Measurements from ENCODE around the gene CCDC185.
"Not testable (repeated sequence)": the region's sequence is repeated elsewhere in the genome, so short reads cannot be mapped to it uniquely, and the experiment has no call there.

The CCDC185 gene

DNA sequence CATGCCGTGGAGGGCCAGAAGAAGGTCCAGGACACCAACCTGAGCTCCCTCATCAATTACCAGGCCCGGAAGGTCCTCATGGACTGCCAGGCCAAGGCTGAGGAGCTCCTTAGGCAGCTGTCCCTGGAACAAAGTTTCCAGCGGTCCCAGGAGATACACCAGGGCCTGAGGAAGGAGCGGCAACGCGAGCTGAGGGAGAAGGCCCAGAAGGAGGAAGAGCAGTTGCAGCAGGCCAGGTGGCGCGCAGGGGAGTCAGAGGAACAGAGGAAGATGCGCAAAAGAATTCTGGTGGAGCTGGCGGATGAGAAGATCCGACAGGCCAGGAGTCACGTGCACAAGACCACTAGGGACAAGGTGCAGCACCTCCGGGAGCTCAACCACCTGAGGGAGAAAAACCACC lies 1.5 kb downstream of the CCDC185 start:
- DNase-seq (ENCODE audit: low read depth in 2 of 2): no peak

DNA sequence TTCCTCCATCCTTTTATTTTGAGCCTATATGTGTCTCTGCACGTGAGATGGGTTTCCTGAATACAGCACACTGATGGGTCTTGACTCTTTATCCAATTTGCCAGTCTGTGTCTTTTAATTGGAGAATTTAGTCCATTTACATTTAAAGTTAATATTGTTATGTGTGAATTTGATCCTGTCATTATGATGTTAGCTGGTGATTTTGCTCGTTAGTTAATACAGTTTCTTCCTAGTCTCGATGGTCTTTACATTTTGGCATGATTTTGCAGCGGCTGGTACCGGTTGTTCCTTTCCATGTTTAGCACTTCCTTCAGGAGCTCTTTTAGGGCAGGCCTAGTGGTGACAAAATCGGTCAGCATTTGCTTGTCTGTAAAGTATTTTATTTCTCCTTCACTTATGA lies 6.2 kb downstream of the CCDC185 start:
- not testable (repeated sequence) for DNase-seq (ENCODE audit: low read depth in 2 of 2)

DNA sequence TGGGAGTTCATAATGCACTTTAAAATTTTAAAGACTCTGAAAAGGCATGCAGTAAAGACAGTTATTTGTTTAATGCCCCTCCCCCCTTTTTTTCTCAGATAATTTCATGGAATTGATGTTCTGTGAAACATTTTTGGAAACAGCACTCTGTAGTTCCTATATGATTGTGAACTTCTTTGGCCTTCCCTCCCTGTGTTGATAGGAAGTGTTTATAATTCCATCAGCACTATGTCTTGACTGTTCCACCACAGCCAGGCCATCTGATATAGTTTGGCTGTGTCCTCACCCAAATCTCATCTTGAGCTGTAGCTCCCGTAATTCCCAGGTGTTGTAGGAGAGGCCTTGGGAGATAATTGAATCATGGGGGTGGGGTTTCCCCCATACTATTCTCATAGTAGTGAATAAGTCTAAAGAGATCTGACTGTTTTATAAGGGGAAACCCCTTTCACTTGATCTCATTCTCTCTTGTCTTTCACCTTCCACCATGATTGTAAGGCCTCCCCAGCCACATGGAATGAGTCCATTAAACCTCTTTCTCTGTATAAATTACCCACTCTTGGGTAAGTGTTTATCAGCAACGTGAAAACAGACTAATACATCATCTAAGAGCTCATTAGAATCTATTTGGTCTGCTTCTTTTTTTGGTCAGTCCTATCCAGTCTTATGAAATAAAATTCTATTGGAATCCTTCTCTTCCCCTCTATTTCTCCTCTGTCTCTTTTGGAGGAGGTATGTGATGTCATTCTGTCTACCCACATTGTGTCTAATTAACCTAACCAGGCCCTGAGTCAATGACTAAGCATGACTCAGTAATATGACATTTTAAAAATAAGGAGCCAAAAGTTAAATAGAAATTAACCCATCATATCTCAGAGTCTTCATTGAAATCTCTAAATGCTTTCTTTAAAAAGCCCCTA lies 8.9 kb downstream of the CCDC185 start:
- DNase-seq (ENCODE audit: low read depth in 2 of 2): no peak

DNA sequence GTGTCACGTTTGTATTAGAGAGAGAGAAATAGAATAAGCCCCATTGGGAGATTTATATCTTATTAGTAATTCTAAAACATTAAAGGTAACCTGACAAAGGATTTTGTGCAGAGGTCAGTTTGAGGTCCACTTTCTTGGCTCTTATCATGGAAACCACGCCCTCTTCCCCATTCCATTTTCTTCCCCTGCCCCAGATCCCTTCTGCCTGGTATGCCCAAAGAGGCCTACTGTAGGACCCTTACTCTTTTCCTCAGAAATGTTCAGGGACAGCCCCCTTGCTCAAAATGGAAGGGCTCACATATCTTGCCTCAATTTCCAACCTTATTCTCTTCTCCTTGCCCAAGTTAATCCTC lies 9.6 kb downstream of the CCDC185 start:
- no peak for DNase-seq (ENCODE audit: low read depth in 2 of 2)

DNA sequence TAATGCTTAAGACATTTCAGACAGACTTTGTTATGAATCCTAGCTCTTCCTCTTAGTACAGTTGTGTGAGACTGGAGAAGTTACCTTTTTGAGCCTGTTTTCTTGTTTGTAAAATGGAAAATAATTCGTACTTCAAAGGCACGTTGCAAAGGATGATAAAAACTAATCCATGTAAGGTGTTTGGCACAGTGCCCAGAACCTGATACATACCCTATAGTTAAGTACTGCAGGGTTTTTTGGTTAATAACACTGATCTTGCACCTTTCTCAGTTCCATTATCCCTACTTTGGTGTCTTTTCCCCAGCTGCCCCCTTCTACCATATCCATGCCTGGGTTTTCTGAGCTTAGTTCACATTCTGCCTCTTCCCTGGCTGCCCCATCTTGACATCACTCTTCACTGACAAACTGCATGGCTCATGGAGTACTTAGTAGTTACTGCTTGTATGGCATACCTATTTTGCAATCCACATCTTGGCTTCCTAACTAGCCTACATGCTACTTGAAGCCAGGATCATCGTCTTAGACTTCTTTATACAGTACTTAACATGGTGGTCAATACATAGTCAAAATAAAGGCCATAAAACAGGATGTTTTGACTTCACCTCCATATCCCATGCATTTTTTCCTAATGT lies 10.1 kb downstream of the CCDC185 start:
- DNase-seq (ENCODE audit: low read depth in 2 of 2): no peak

DNA sequence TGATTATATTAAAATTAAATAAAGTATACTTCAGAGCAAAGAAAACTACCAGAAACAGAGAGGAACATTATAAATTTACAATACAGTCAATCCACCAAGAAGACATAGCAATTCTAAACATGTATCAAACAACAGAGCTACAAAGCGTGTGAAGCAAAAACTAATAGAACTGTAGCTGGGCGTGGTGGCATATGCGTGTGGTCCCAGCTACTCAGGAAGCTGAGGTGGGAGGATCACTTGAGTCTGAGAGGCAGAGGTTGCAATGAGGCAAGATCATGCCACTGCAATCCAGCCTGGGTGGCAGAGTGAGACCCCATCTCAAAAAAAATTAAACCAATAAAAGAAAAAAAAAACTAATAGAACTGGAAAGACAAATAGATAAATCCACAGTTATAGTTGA lies 12.3 kb downstream of the CCDC185 start:
- no peak for DNase-seq (ENCODE audit: low read depth in 2 of 2)

DNA sequence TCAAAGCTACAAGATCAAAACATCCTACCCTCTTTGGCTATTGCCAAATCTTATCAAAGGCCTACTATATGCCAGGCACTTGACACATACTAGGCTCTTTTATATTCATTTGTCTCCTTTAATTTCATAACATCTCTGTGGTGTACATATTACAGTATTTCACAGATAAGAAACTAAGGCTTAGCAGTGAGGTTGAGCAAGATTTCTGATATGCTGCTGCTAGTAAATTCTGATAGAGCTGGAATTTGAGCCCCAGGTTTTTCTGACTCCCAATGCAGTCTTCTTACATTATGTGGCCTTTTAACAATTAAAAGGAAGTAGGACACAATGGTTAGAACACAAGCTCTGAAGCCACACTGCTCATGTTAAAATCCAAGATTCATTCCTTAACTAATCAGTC lies 16.8 kb downstream of the CCDC185 start:
- no peak for DNase-seq (ENCODE audit: low read depth in 2 of 2)

DNA sequence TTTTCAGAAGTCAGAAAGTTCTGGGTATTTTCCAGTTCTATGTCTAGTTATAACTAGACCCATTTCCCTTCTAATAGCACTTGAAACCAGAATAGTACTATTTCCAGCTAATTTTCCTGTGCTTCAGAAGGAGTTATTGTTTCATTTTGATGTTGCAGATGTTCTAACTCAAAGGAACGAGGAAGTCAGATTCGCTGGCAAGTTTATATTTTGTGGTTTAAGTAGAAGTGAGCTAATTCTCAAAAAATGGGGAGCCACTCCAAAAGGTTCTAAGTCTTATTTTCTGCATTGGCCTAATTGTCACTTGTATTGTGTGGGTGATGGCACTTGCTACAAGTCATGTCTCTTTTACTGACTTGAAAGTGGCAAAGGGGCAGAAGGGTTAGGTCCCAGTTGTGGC lies 18.1 kb downstream of the CCDC185 start:
- DNase-seq (ENCODE audit: low read depth in 2 of 2): no peak

DNA sequence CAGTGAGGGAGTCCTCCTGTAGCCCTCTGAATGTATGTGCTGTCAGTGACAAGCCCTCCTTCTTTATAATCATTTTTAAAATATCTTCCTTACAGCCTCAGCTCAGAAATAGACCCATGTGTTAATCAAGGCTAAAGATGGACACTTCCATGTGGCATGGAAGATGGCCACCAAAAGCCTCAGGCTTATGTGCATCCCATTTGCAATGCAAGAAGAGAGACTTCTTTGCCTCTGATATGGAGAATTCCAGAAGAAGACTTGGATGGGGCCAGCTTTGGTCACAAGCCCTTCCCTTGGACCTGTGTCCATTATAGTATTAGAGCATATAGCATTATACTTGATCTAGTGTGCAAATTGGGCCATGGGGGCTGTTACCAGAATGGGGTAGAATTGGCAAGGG lies 18.5 kb downstream of the CCDC185 start:
- no peak for DNase-seq (ENCODE audit: low read depth in 2 of 2)

DNA sequence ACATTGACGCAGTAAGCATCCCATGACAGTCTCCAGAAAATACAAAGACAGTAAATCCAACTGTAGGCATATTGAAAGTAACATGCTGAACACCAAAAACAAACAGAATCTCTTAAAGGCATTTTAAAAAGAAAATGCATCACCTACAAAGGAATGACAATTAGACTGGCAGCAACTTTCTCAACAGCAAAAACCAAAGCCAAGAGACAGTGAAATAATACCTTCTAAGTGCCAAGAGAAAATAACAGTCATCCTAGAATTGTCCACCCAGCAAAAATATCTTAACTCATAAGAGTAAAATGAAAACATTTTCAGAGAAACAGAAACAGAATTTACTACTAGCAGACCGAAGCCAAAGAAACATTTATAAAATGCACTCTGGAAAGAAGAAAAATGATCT lies 20.0 kb downstream of the CCDC185 start:
- no peak for DNase-seq (ENCODE audit: low read depth in 2 of 2)

DNA sequence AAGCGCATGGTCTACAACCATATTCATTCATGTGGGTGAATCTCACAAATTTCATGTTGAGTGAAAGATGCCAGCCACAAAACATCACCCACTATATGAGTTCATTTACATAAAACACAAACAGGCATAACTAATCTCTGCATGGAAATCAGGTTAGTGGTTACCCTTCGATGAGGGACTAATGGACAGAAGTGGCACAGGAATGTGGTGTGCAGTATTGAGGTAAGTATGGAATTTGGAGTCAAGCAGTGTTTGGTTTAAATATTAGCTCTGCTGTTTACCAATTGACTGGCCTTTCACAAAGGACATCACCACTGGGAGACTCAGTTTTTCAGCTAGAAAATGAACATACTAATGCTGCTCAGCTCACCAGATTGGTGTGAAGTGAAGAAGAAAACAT lies 24.2 kb downstream of the CCDC185 start:
- DNase-seq (ENCODE audit: low read depth in 2 of 2): no peak

DNA sequence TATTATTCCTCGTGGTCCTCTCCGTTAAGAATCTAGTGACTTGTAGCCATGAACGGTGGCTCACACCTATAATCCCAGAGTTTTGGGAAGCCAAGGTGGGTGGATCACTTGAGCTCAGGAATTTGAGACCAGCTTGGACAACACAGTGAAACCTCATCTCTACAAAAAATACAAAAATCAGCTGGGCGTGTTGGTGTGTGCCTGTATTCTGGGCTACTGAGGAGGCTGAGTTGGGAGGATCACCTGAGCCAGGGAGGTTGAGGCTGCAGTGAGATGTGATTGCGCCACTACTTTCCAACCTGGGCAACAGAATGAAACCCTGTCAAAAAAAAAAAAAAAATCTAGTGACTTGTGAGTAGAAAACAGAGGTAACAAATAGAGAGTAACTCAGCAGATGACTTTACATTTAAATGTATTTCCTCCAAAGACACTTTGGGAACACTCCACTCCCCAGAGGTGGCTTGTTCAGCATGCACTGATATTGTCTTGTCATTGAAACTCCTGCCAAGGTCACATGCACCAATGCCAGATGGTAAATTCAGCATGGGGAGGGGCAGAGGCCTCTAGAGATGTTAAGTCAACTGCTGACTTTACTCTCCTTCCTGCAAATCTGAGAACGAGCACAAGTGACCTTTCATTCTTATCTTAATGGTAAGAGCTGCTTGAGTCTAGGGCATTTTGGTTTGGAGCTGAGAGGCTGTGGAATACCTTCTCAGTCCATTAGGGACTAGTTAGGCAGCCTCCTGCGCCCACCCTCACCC lies 24.9 kb downstream of the CCDC185 start:
- no peak for DNase-seq (ENCODE audit: low read depth in 2 of 2)

DNA sequence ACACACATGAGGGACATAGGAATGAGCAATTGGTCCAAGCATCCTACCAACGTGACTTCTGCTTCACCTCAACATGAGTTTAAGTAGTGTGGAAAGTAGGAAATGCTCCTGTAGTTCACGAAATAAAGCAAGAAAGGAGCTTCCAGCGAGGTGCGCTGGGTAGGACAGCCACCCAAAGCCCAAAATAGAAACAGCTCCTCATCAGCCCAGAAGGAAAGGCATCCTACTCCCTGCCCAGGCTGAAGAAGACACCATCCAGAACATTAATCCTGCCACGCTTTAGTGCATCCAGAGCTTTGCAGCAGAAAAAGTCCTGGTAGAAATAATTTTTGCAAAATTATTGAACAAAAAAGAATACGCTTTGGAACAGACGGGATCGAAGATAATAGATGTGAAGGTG lies 25.9 kb downstream of the CCDC185 start:
- no peak for DNase-seq (ENCODE audit: low read depth in 2 of 2)

DNA sequence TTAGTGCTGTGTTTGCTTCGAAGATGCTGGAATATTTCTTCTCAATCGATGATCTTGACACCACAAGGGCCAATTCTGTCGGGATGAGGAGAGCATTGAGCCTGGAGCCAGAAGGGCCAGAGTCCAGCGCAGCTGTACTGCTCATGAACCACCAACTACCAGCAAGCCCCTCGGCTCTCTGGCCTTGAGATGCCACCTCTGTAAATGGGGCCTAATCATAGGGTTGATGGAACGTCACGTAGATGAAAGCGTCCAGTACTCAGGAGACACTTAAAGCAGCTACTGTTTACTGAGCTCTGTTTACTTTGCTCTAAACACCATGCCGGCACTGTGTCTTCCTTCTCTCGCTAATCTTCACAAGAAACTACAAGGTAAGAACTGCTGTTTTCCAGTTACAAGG lies 26.3 kb downstream of the CCDC185 start:
- DNase-seq (ENCODE audit: low read depth in 2 of 2): no peak

DNA sequence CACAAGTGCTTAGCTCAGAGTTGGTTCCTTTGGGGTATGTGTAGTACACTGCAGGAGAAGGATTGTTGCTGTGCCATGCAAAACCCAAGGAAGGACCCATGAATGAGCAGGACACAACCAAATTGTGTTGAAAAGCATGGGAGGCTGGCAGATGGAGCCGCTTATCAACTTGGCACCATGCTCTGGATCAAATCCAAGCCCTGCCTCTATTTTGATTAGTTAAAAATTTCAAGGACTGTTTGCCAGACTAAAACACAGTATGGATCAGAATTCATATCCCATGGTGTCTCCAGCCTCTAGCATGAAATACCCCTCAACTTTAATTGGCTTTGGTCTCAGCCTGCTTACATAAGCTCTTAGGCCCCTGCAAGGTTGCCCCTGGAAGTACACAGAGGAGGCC lies 27.8 kb downstream of the CCDC185 start:
- DNase-seq (ENCODE audit: low read depth in 2 of 2): no peak

DNA sequence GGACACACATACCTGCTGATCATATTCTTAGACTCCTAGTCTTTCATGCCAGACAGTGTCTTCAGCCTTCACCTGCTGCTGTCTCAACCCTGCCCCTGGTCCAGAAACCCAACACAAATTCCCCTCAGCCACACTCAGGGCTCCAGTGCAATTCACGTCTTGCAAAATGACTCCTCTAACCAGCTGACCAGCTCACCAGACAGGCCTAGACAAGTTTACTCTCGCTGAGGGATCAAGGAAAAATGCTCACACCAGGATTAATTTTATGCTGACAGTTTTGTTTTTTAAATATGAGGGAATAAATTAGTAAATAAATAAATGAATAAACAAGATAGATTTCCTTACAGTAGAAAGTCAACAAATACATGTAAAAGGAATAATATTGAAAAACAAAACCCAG lies 28.5 kb downstream of the CCDC185 start:
- no peak for DNase-seq (ENCODE audit: low read depth in 2 of 2)

DNA sequence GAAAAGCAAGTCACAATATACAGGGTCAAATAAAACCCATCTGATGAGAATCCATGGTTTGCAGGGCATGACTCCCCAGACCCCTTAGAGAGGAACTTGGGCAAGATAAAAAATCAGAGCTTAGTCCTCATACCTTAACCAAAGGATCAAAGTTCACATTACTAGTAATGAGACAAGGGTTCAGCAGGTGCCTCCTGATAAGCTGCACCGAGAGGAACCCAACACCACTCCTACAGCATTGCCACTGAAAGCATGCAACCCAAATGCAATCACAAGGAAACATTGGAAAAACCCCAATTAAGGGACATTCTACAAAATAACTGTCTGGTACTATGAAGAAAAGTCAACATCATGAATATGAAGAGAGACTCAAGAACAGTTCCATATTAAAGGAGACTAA lies 29.7 kb downstream of the CCDC185 start:
- DNase-seq (ENCODE audit: low read depth in 2 of 2): no peak

DNA sequence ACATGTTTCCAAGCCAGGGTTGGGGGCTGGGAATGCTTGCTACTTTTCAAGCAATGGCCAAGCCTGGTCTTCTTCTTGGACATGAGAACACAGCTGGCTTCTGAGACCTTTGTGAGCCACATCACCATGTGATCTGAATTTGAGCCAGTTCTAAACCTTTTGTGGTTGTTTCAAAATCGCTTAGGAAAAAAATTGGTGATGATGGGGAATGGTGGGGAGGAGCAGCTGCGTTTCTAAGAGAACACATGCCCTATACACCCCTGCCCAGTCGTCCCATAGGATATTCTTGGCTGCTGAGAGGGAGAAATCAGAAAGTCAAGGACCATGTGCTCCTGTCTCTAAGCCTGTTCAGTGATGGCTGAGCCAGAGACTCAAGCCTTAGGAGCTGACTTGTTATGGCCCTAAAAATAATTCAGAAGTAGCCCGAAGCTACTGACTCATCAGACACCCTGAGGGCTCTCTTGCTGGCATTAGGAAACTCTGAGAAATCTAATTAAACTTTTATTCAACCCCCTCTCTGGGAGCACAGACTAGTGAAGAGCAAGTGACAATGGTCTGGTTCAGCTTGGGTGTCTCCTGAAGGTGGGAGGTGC lies 30.5 kb downstream of the CCDC185 start:
- DNase-seq (ENCODE audit: low read depth in 2 of 2): no peak

DNA sequence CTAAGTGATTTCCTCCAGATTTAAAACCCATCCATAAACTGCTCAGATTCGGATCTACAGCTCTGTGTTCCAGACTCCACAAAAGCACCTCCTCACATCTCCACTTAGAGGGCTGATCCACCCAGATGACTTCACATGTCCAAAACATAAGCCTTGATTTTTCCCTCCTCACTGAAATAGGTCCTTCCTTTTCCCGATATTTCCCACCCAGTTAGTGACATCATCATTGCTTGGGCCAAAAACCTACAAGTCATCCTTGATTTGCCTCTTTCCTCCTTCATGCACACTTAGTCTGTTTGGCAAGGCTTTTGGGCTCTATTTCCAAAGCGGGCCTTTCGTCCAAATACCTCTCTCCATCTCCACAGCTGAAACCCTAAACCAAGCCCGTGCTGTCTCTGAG lies 32.3 kb downstream of the CCDC185 start:
- DNase-seq (ENCODE audit: low read depth in 2 of 2): no peak

DNA sequence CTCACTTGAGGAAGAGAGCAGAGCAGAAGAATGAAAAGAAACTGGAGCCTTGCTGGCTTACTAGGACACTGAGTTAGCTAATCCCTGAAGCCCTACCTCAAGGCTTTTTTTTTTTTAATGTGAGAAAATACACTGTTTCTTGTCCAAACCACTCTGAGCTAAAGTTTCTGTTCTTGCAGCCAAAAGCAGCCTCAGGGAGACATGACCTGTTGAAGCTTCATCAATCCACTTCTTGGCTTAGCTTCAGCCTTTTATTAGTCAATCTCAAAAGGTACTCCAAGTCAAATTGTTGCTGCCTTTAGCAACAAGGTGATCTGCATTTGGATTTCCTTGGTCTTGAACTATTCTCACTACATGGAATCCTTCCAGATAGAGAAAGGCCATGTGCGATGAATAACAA lies 33.7 kb downstream of the CCDC185 start:
- no peak for DNase-seq (ENCODE audit: low read depth in 2 of 2)

DNA sequence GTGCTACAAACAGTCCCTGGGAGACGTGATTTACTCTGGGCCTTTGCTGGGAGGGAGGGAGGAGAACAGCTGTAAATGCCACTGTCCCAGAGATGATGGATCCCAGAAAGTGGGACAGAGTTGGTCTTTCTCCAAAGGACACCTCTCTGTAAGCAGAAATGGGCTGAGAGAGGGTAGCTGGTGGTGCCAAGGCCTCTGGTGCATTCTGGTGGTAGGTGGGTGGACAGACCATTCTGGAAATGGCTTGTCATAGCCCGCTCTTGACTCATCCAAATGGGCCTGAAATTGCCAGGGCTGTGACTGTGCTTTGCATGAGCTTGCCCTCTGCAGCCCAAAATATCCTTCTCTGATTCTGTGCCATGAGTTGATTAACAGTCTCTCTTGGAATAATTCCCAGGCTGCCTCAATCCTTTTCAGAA lies 36.1 kb downstream of the CCDC185 start:
- no peak for DNase-seq (ENCODE audit: low read depth in 2 of 2)

DNA sequence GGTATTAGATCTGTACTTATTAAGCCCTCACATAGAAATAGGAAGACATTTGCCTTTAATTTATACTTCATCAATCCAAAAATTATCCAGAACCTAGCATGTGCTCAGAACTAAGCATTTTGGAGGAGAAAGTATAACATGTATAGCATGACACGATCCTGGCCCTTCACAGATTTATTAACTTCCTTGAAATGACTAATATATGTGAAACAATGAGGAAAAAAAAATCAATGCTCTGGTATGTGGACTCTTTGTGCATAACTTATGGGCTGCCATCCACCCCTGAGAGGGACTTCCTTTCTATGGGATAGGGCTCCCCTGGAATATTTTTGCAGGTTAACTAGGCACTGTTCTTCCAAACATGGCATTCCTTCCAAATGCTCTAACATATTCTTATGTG lies 36.6 kb downstream of the CCDC185 start:
- DNase-seq (ENCODE audit: low read depth in 2 of 2): no peak
